B cell (primary cell): ENCODE measurements around the gene NR1H2. TPM values are rescaled to one million over a fixed set of nuclear protein-coding genes. Genes with fewer than 3 reads are reported as not detected.
A peak's percentile ranks its signal among the peaks of the same experiment; 100 is the strongest.

Experiments used
- ATAC-seq: fragments of 200-7000 bp; cut with Tn5 transposase; one replicate; pipeline ENCODE4 v1.10.0; 2021; ENCODE audit warnings: low read depth, mild to moderate bottlenecking, moderate number of reproducible peaks, moderate library complexity
- CTCF ChIA-PET: fragments of 350-600 bp; sonication (Branson Sonifier 250); formaldehyde crosslinking; loops from one replicate; lab custom pipeline; 2021; ENCODE audit warnings: antibody characterized with exemption, inconsistent platforms; lab: Charles Lee
- POLR2A ChIA-PET: fragments of 350-600 bp; sonication (Branson Sonifier 250); formaldehyde crosslinking; loops from one replicate; lab custom pipeline; 2021; ENCODE audit warnings: antibody characterized with exemption; lab: Charles Lee
- DNase-seq: peaks from one replicate; pipeline ENCODE4 v3.0.0; 2013
- H2AFZ ChIP-seq: 2 replicates; pipeline ENCODE4 v1.6.1; 2012; ENCODE audit warnings: mild to moderate bottlenecking, low read depth, low read length; ENCODE audit not compliant: insufficient read depth, poor library complexity, severe bottlenecking
- H3K27ac ChIP-seq, 2 donors: 1 replicate in 1 of 2; 2 replicates in 1 of 2; pipeline ENCODE4 v1.5.1; 2012 to 2013; ENCODE audit warnings: low read length in 2 of 2, mild to moderate bottlenecking in 2 of 2, moderate library complexity in 1 of 2
- H3K27me3 ChIP-seq, 4 experiments: fragments of 200-600 bp in 1 of 4; sonication (generic) in 1 of 4; replicated peaks in 1 of 4; 1 replicate in 2 of 4; 2 replicates in 2 of 4; pipeline versions ENCODE4 v1.6.1 to v1.7.0; 2013 to 2016; ENCODE audit warnings: low read length in 3 of 4, mild to moderate bottlenecking in 2 of 4, mixed read lengths in 1 of 4, moderate library complexity in 1 of 4; ENCODE audit not compliant: insufficient read depth in 4 of 4, control insufficient read depth in 3 of 4; ENCODE audit errors: control extremely low read depth in 1 of 4
- H3K36me3 ChIP-seq, 2 experiments: replicated peaks in 1 of 2; 1 replicate in 1 of 2; 2 replicates in 1 of 2; pipeline versions ENCODE4 v1.6.1 to v1.7.1; 2013; ENCODE audit warnings: low read length in 1 of 2; ENCODE audit not compliant: insufficient read depth in 2 of 2, control insufficient read depth in 1 of 2; ENCODE audit errors: control extremely low read depth in 1 of 2, extremely low read depth in 1 of 2
- H3K4me1 ChIP-seq, 2 donors: fragments of 200-600 bp in 1 of 2; sonication (generic) in 1 of 2; 1 replicate in 1 of 2; 2 replicates in 1 of 2; pipeline versions ENCODE4 v1.5.1 to v1.6.1; 2013 to 2017; ENCODE audit warnings: low read length in 2 of 2; ENCODE audit not compliant: control insufficient read depth in 2 of 2, insufficient read depth in 2 of 2
- H3K4me2 ChIP-seq: replicated peaks from 2 replicates; pipeline ENCODE3; 2012; ENCODE audit warnings: mild to moderate bottlenecking, low read depth, low read length; ENCODE audit not compliant: poor library complexity, severe bottlenecking
- H3K4me3 ChIP-seq, 5 experiments: fragments of 200-600 bp in 1 of 5; sonication (generic) in 1 of 5; 1 replicate in 3 of 5; 2 replicates in 2 of 5; pipeline versions ENCODE4 v1.5.1 to v1.7.0; 2011 to 2016; ENCODE audit warnings: low read length in 4 of 5, mild to moderate bottlenecking in 4 of 5, low read depth in 2 of 5, control low read depth in 1 of 5, moderate library complexity in 1 of 5; ENCODE audit not compliant: insufficient read depth in 1 of 5; ENCODE audit errors: control extremely low read depth in 1 of 5, extremely low read depth in 1 of 5
- H3K79me2 ChIP-seq: fragments of 200-600 bp; sonication (generic); one replicate; pipeline ENCODE4 v1.6.0; 2016; ENCODE audit warnings: low read length; ENCODE audit not compliant: control insufficient read depth, insufficient read depth
- H3K9ac ChIP-seq: fragments of 200-600 bp; sonication (generic); 2 replicates; pipeline ENCODE4 v1.6.1; 2017; ENCODE audit warnings: mild to moderate bottlenecking, low read length, moderate library complexity
- H3K9me3 ChIP-seq, 3 donors: one replicate each; pipeline versions ENCODE4 v1.6.1 to v1.7.1; 2013; ENCODE audit warnings: low read length in 2 of 3; ENCODE audit not compliant: control insufficient read depth in 2 of 3, insufficient read depth in 1 of 3; ENCODE audit errors: control extremely low read depth in 1 of 3
- H4K20me1 ChIP-seq: 2 replicates; pipeline ENCODE4 v1.6.0; 2012; ENCODE audit warnings: mild to moderate bottlenecking, low read length; ENCODE audit not compliant: insufficient read depth, control insufficient read depth, poor library complexity, severe bottlenecking
- H3K27ac Mint-ChIP-seq: one replicate; pipeline ENCODE4 v1.8.0; 2021; ENCODE audit warnings: mixed read lengths
- H3K27me3 Mint-ChIP-seq: one replicate; pipeline ENCODE4 v1.8.0; 2021; ENCODE audit warnings: mixed read lengths
- H3K4me1 Mint-ChIP-seq: one replicate; pipeline ENCODE4 v1.8.0; 2021; ENCODE audit warnings: mixed read lengths
- H3K4me3 Mint-ChIP-seq: one replicate; pipeline ENCODE4 v1.8.0; 2021; ENCODE audit warnings: mixed read lengths
- H3K9me3 Mint-ChIP-seq: one replicate; pipeline ENCODE4 v1.8.0; 2022; ENCODE audit warnings: mixed read lengths; ENCODE audit not compliant: insufficient read depth
- CTCF ChIP-seq: fragments of 200-600 bp; IDR thresholded peaks from one replicate; pipeline ENCODE4 v1.8.0; 2022; ENCODE audit warnings: antibody characterized with exemption, mild to moderate bottlenecking
- EZH2 ChIP-seq: IDR thresholded peaks from 2 replicates; pipeline ENCODE4 v1.6.1; 2012; ENCODE audit warnings: borderline replicate concordance, low read depth, mild to moderate bottlenecking, moderate library complexity, low read length; ENCODE audit not compliant: insufficient read depth, poor library complexity, severe bottlenecking
- WGBS: methylation state at CpG from one replicate; pipeline ENCODE4 v1.1.5; 2013; ENCODE audit warnings: missing lambda C conversion rate; ENCODE audit not compliant: insufficient coverage; 5-methylcytosine and 5-hydroxymethylcytosine counted together
- intact Hi-C: fragments of 100-400 bp; cut with micrococcal nuclease; formaldehyde crosslinking; loops from one replicate; pipeline ENCODE4 v1.10.0; 2022
- polyA plus RNA-seq: library from polyadenylated mRNA; depleted of rRNA; stranded (reverse); fragments of >200 nt; gene quantifications from 2 replicates; pipeline ENCODE4 v1.2.3, GENCODE V29; 2012
- total RNA-seq, 2 donors: library from RNA; stranded (reverse); fragments of 120-200 nt in 1 of 2; gene quantifications; 1 replicate in 1 of 2; 2 replicates in 1 of 2; pipeline versions ENCODE4 v1.2.3 to v1.2.4, GENCODE V29; 2013 to 2022

The NR1H2 gene
- total and polyA plus RNA-seq, 2 donors (not counting 1 experiment from before 2014, with no cell fraction given): 116 to 164 TPM

DNA sequence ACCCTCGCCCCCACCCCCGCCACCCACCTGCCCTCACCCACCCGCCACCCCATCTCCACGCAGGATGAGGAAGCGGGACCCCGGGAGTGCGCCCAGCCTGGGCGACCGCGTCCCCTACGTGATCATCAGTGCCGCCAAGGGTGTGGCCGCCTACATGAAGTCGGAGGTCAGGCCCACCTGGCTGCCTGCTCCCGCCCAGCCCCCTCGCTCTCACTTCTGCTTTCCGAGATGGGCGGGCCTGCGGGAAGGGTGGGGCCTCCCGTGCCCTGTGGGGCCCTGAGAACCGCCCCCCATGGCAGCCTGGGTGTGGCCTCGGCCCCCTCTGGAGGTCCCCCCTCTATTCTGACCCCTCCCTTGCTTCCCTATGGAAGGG, 39.4 kb downstream of the NR1H2 start:
- peaks cover 16% of the 10 kb centered on the region for H4K20me1 ChIP-seq
- peak overlapping the region in 4 of 5 experiments; percentile 44 to 60 (median 52) for H3K4me3 ChIP-seq
- H3K4me2 ChIP-seq: peak overlapping the region; percentile 97
- WGBS: 4% methylated on average over 18 of the region's 22 CpGs
- ATAC-seq (peak; percentile 64), DNase-seq (peak; percentile 97)
- peaks cover 38% of the 10 kb centered on the region for H3K79me2 ChIP-seq
- H3K27me3 Mint-ChIP-seq: no peaks in the 10 kb centered on the region
- H3K9ac ChIP-seq: peak overlapping the region; percentile 63
- TF ChIP-seq EZH2 (no peak), CTCF (no peak)
- no peaks in the 10 kb centered on the region for H3K27me3 ChIP-seq
- H3K9me3 Mint-ChIP-seq: no peaks in the 10 kb centered on the region
- peaks cover 0 to 6% of the 10 kb centered on the region in 2 experiments for H3K36me3 ChIP-seq
- CTCF ChIA-PET: interaction anchor here (0.9 to 3.2 kb wide), 9 partner anchors 14 to 389 kb away, joined by 3 to 33 read pairs (median 9); partner anchors contain the start of genes NR1H2 and POLD1
- peak overlapping the region; percentile 97 to 98 for H3K27ac ChIP-seq
- peaks cover 43% of the 10 kb centered on the region for H3K4me1 Mint-ChIP-seq
- H3K9me3 ChIP-seq: no peaks in the 10 kb centered on the region
- peak overlapping the region; percentile 98 for H3K27ac Mint-ChIP-seq
- intact Hi-C loops: loop anchor here (1.0 to 5.0 kb wide), 8 partner anchors 16 to 73 kb away; partner anchors contain the start of genes EMC10, GARIN5A, NR1H2 and POLD1
- peaks cover 31 to 54% of the 10 kb centered on the region in 2 donors for H3K4me1 ChIP-seq
- POLR2A ChIA-PET: interaction anchor here (0.5 to 6.4 kb wide), 11 partner anchors 14 to 82 kb away, joined by 3 to 96 read pairs (median 7); partner anchors contain the start of genes MYBPC2, NR1H2 and POLD1
- H3K4me3 Mint-ChIP-seq: peak overlapping the region; percentile 81
- peak overlapping the region; percentile 10 for H2AFZ ChIP-seq
